H4 (cell line): Measurements from ENCODE around the gene MTF1. TPM values are rescaled to one million over a fixed set of nuclear protein-coding genes. Genes with fewer than 3 reads are reported as not detected.
"Not testable (repeated sequence)": the region's sequence is repeated elsewhere in the genome, so short reads cannot be mapped to it uniquely, and the experiment has no call there.

Source experiments
- DNase-seq: peaks from one replicate; pipeline ENCODE4 v3.0.0-alpha.2; 2015; ENCODE audit warnings: low spot score
- total RNA-seq: library from RNA; depleted of rRNA; stranded (reverse); fragments of >200 nt; shearing (Covaris generic); gene quantifications from 2 replicates; pipeline ENCODE4 v1.2.3, GENCODE V29; 2014; rRNA removed

The MTF1 gene
- total RNA-seq, 1 experiment from 2014 or later = 2.0 TPM

DNA sequence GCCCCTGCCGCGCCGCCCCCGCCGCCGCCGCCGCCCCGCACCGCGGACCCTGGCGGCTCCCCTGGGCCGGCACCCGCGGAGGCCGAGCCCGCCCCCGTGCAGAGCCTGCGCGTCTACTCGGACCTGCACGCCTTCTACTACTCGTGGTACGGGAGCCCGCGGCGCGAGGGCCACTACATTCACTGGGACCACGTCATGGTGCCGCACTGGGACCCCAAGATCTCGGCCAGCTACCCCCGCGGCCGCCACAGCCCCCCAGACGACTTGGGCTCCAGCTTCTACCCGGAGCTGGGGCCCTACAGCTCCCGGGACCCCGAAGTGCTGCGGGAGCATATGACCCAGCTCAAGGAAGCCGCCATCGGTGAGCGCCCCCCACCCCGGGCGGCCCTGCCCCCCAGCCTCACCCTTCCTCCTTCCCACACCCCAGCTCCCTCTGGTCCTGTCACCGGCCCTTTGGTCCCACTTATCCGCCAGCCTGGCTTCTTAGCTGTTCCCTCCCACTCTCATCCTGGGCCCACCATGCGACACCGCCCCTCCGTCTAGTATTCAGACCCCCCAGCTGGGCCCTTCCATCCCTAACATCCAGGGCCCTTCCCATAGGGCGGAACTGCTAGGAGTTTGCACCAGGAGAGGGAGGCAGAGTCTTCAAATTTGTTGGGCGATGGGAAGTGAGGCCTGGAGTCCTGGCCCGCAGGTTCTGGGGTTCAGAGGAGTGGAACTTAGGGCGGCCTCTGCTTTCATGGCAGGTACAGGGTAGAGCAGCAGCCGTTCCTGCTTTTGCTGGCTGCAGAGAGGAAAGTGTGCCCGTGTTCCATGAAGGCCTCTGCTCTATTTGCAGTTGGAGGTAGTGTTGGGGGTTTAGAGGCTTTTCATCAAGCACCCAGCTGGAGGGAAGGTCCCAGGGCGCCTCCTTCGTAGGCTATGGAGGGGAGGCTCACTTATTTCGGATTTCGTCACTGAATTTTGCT is 64.7 kb downstream of the MTF1 start:
- no peak for DNase-seq

DNA sequence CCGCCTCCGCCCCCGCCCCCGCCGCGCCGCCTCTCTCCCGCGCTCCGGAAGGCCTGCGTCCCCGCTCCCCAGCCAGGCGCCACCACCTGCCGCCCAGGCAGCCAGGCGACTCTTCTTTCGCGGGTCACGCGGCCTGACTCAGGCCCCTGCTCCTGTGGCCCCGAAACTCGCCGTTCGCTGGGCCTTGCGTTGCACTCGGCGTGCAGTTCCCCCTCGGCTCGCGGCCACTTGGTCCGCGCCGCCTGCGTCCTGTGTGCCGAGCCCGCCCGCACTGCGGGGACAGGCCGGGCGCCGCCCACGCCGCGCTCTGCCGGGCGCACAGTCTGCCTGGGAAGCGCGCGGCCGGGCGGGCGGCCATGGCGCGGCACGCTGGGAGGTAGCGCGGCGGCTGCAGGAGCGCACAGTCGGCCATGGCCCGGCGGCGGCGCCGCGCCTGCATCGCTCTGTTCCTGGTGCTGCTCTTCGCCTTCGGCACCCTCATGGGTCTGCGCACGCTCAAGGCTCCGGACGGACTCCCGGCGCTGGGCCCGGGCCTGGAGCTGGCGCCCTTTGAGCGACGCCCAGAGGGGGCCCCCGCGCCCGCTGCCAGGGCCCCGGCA is 65.5 kb downstream of the MTF1 start, which contains the start of gene MANEAL:
Gene MANEAL, plus strand, starts transcription at position 75 of the 599 bp plus-strand sequence. Its CDS starts 336 bp downstream, at position 411.
- no peak for DNase-seq

DNA sequence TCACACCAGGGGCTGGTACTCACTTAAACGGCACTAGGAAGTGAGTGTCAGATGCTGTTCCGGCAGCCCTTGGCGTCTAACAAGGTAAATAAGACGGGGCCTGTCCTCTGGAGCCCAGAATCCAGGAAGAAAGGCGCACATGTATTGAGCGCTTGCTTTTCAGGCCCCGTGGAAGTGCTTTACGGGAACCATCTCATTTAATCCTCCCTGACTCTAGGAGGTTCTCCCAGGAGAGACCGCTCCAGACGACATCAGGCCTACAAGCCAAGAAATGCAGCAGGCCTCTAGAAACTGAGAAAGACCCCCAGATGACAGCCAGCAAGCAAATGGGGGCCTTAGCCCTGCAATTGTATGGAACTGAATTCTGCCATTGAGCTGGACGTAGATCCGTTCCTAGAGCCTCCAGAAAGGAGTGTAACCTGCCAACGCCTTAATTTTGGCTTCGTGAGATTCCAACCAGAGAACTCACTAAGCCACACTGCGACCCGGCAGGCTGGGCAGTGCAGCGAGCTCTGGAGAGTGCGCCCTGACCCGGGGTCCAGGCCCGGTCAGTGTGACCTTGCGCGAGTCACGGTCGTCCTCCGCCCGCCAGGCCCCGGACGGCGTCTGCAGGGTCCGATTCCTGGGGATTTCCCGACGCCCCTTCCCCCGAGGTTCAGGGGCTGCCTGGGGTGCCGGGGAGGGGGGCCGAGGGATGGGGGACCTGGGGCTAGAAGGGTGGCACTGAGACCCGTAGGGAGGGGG is 66.3 kb downstream of the MTF1 start:
- DNase-seq = no peak

GRCh38 chr1:37782491-37782890 is 76.9 kb downstream of the MTF1 start:
- DNase-seq = no peak

DNA sequence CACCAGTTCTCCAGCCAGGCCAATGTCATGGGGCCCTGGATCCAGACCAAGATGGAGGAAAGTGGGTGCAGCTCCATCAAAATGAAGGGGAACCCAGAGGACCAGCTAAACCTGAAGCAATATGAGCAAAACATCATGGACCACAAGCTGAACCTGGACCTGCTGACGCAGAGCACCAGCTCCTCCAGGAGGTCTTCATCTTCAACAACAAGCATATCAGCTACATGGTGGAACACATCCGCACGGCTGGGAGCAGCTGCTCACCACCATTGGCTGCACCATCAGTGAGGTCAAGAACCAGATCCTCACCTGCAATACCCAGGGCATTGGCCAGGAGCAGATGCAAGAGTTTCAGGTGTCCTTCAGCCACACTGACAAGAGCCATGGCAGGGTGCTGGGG is 80.7 kb downstream of the MTF1 start:
- no peak for DNase-seq

- no peak for DNase-seq
Observed at GRCh38 chr1:37776946-37777516, 82.4 kb downstream of the MTF1 start.

- DNase-seq = not testable (repeated sequence)
Observed at GRCh38 chr1:37771440-37771839, 88.0 kb downstream of the MTF1 start.

DNA sequence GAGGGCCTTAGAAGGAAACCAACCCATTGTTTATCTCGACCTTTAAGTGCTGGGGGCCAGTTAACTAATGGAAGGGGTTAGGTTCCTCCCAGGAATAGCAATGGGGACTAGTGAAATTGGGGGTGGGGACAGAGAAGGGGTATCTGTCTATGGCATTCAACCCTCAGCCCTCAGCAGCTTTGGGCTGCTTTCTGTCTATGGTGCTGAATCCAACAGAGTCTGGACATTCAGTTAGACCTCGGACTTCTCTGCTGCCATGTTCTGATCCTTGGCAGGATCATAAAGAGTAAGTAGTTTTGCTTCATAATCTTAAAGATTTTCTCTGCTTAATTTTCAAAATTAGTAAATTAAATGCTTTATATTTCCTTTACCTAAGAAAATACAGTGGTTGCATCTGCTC is 91.9 kb downstream of the MTF1 start:
- no peak for DNase-seq

GRCh38 chr1:37765916-37766664 is 93.3 kb downstream of the MTF1 start:
- no peak for DNase-seq

- DNase-seq = no peak
Observed at GRCh38 chr1:37764888-37765441, 94.4 kb downstream of the MTF1 start, which contains the start of gene EPHA10. TSS of gene EPHA10 (minus strand) at chr1:37765120. CDS start at chr1:37765066, 54 bp downstream.

- no peak for DNase-seq
Observed at GRCh38 chr1:37764414-37764825, 95.0 kb downstream of the MTF1 start.

GRCh38 chr1:37763791-37764413 is 95.5 kb downstream of the MTF1 start:
- no peak for DNase-seq

DNA sequence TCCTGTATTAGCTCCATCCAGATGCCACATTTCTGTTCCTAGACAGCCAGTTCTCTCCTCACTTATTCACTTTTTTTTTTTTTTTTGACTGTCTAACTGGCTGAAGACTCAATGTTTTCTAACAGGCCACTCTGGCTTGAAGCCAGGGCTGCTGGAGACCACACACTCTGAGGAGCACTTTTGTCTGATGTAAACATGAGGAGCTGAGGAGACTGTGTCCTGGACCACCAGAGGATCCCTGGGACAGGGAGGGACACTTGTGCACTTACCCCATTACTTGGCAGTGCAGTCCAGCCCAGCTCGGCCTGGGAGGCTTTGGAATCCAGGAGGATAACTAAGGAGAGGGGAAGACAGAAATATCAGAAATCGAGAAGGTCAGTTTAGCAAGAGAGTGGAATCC is 96.9 kb downstream of the MTF1 start:
- DNase-seq = no peak

DNA sequence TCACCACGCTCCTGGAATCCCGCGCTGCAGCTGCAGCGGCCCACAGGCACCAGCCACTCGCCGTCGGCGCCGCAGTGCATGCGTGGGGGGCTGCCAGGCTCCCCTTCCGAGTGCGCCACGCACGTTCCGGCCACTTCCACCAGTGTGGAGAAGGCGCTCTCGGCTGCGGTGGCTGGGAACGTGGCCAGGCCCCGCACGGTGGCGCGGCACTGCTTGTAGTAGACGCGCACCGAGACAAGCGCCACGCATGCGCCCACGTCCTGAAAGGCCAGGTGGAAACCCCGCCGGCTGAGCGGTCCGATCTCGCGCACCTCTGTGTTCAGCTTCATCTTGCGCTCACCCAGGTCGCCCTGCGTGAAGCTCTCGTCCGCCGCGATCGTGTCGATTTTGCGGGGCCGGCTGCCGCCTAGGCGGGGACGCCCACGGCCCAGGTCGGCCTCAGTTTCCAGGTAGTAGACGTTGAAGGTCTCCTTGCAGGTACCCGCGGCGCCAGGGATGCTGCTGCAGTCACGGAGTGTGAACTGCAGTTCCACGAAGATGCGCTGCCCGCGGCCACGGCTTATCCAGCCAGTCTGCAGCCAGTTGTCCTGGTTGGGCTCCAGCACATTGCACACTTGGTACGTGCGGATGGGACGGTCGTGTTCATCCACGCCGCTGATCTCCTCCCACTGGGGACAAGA is 97.8 kb downstream of the MTF1 start:
- DNase-seq = no peak

Other genes with a start within 250 kb of the MTF1 start
- gene RSPO1, start 224.7 kb downstream of the MTF1 start, total RNA-seq = 0.08 and 0.12 TPM in 2 replicates
- 12.4 and 28.5 TPM in 2 replicates for gene CDCA8, start 167.1 kb downstream of the MTF1 start, total RNA-seq
- gene EPHA10, start 94.5 kb downstream of the MTF1 start, total RNA-seq = not detected in 2 replicates
- gene MANEAL, start 65.7 kb downstream of the MTF1 start, total RNA-seq = 8.9 and 10.4 TPM in 2 replicates
- 27.2 and 42.2 TPM in 2 replicates for gene C1orf122, start 51.8 kb downstream of the MTF1 start, total RNA-seq
- gene YRDC, start 51.4 kb downstream of the MTF1 start, total RNA-seq = 29.2 and 32.7 TPM in 2 replicates
- gene INPP5B, start 87.5 kb upstream of the MTF1 start, total RNA-seq = 10.3 and 11.7 TPM in 2 replicates
- 124 and 163 TPM in 2 replicates for gene SF3A3, start 130.4 kb upstream of the MTF1 start, total RNA-seq
- 16.5 and 20.3 TPM in 2 replicates for gene FHL3, start 145.9 kb upstream of the MTF1 start, total RNA-seq
- 80.0 and 87.3 TPM in 2 replicates for gene UTP11, start 153.1 kb upstream of the MTF1 start, total RNA-seq
- gene POU3F1, start 187.2 kb upstream of the MTF1 start, total RNA-seq = not detected in 2 replicates